Caco-2 (cell line): ENCODE measurements around the gene CAMK1D. TPM values are rescaled to one million over a fixed set of nuclear protein-coding genes. Genes with fewer than 3 reads are reported as not detected.

Source experiments
- BruUV-seq: library from RNA; stranded (reverse); fragments of 400-500 nt; replicated peaks from 2 replicates; lab custom pipeline; 2021; lab: Mats Ljungman, UMichigan
- CTCF ChIA-PET: fragments of 300-600 bp; sonication (Branson Sonifier 250); formaldehyde crosslinking; loops from one replicate; lab custom pipeline; 2022; ENCODE audit warnings: antibody characterized with exemption; lab: Charles Lee
- POLR2A ChIA-PET: fragments of 300-600 bp; sonication (Branson Sonifier 250); formaldehyde crosslinking; loops from one replicate; lab custom pipeline; 2022; ENCODE audit warnings: antibody characterized with exemption; lab: Charles Lee
- DNase-seq, 2 experiments: peaks; one replicate each; pipeline versions ENCODE4 v3.0.0 to v3.0.0-alpha.2; 2020 to 2022
- H3K27me3 ChIP-seq: replicated peaks from 2 replicates; pipeline ENCODE4 v1.6.0; 2011; ENCODE audit warnings: low read length; ENCODE audit not compliant: control insufficient read depth, insufficient read depth
- H3K36me3 ChIP-seq: 2 replicates; pipeline ENCODE4 v1.5.1; 2011; ENCODE audit warnings: low read length; ENCODE audit not compliant: control insufficient read depth, insufficient read depth
- H3K4me1 ChIP-seq: fragments of 250-450 bp; sonication (Bioruptor Pico); 2 replicates; pipeline ENCODE4 v1.5.1; 2020; ENCODE audit warnings: mild to moderate bottlenecking
- H3K4me3 ChIP-seq: 2 replicates; pipeline ENCODE4 v1.5.1; 2011; ENCODE audit warnings: low read depth, mild to moderate bottlenecking, control low read depth, low read length
- H3K9me3 ChIP-seq: fragments of 250-450 bp; sonication (Bioruptor Pico); 2 replicates; pipeline ENCODE4 v1.5.1; 2020; ENCODE audit warnings: mild to moderate bottlenecking, moderate library complexity
- H3K27ac Mint-ChIP-seq: one replicate; pipeline ENCODE4 v1.8.0; 2022; ENCODE audit warnings: mixed read lengths; ENCODE audit not compliant: unreplicated experiment
- H3K27me3 Mint-ChIP-seq: one replicate; pipeline ENCODE4 v1.8.0; 2022; ENCODE audit warnings: mixed read lengths; ENCODE audit not compliant: insufficient read depth, unreplicated experiment
- H3K36me3 Mint-ChIP-seq: one replicate; pipeline ENCODE4 v1.8.0; 2022; ENCODE audit warnings: mild to moderate bottlenecking, mixed read lengths; ENCODE audit not compliant: insufficient read depth, unreplicated experiment
- H3K4me1 Mint-ChIP-seq: one replicate; pipeline ENCODE4 v1.8.0; 2022; ENCODE audit warnings: low read depth, mixed read lengths; ENCODE audit not compliant: unreplicated experiment
- H3K4me3 Mint-ChIP-seq: one replicate; pipeline ENCODE4 v1.8.0; 2022; ENCODE audit warnings: mild to moderate bottlenecking, moderate library complexity, mixed read lengths; ENCODE audit not compliant: unreplicated experiment
- H3K9me3 Mint-ChIP-seq: one replicate; pipeline ENCODE4 v1.8.0; 2022; ENCODE audit warnings: mixed read lengths; ENCODE audit not compliant: unreplicated experiment
- intact Hi-C: fragments of 100-400 bp; cut with micrococcal nuclease; formaldehyde crosslinking; loops from one replicate; pipeline ENCODE4 v1.10.0; 2022; ENCODE audit not compliant: unreplicated experiment
- total RNA-seq: library from RNA; stranded (reverse); gene quantifications from 2 replicates; pipeline ENCODE4 v1.2.3, GENCODE V29; 2022
- TF ChIP-seq, protein P1 (sequence below), 2 experiments: fragments of 200-600 bp in 1 of 2; IDR thresholded peaks; 1 replicate in 1 of 2; 2 replicates in 1 of 2; pipeline versions ENCODE4 v1.5.1 to v1.8.0; 2011 to 2022; ENCODE audit warnings: antibody characterized with exemption in 1 of 2, control low read depth in 1 of 2, inconsistent platforms in 1 of 2, low read depth in 1 of 2, low read length in 1 of 2, mild to moderate bottlenecking in 1 of 2, moderate library complexity in 1 of 2; ENCODE audit not compliant: insufficient read depth in 1 of 2, severe bottlenecking in 1 of 2, unreplicated experiment in 1 of 2

Gene CAMK1D
- total RNA-seq, 1 experiment from 2014 or later: 10.9 TPM

DNA sequence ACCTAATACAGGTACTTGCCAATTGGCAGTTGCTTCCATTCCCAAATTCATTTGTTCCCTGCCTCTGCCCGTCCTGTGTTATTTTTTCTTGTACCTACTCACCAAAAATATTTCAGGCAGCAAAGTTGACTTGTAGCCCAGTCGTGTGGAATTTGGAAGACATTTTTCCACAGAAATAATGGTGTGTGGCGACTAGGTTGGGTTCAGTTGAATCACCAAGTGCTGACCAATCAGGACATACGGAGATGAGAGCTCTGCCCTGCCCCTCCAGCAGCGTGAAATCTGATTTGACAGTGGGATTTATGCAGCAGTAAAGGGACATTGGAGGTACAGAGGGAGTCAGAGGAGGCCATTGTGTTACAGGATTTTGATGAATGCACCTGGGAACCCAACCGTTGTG, 435.3 kb downstream of the CAMK1D start:
- no peak overlapping the region for H3K4me3 Mint-ChIP-seq
- DNase-seq: no peak
- H3K36me3 Mint-ChIP-seq: peaks cover 7% of the 10 kb centered on the region
- H3K9me3 Mint-ChIP-seq: no peaks in the 10 kb centered on the region
- H3K27ac Mint-ChIP-seq: no peak overlapping the region
- no peaks in the 10 kb centered on the region for H3K36me3 ChIP-seq
- ChIA-PET CTCF (interaction anchor here (0.5 kb wide), 1 partner anchor 19 kb away, joined by 3 read pairs; no protein-coding TSS in a partner anchor), POLR2A (no interaction called here)
- no peak overlapping the region for H3K4me3 ChIP-seq
- H3K4me1 ChIP-seq: no peaks in the 10 kb centered on the region
- no peaks in the 10 kb centered on the region for H3K9me3 ChIP-seq
- TF ChIP-seq, protein P1, sequence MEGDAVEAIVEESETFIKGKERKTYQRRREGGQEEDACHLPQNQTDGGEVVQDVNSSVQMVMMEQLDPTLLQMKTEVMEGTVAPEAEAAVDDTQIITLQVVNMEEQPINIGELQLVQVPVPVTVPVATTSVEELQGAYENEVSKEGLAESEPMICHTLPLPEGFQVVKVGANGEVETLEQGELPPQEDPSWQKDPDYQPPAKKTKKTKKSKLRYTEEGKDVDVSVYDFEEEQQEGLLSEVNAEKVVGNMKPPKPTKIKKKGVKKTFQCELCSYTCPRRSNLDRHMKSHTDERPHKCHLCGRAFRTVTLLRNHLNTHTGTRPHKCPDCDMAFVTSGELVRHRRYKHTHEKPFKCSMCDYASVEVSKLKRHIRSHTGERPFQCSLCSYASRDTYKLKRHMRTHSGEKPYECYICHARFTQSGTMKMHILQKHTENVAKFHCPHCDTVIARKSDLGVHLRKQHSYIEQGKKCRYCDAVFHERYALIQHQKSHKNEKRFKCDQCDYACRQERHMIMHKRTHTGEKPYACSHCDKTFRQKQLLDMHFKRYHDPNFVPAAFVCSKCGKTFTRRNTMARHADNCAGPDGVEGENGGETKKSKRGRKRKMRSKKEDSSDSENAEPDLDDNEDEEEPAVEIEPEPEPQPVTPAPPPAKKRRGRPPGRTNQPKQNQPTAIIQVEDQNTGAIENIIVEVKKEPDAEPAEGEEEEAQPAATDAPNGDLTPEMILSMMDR (IDR thresholded peaks at IDR 0.05; ENCODE audit: insufficient read depth in 1 of 2, low read depth in 1 of 2, low read length in 1 of 2, severe bottlenecking in 1 of 2, unreplicated experiment in 1 of 2): no peak
- BruUV-seq: no TSS peak
- no peaks in the 10 kb centered on the region for H3K27me3 Mint-ChIP-seq
- intact Hi-C loops: no loop called here
- peaks cover 6% of the 10 kb centered on the region for H3K4me1 Mint-ChIP-seq
- H3K27me3 ChIP-seq: no peaks in the 10 kb centered on the region

DNA sequence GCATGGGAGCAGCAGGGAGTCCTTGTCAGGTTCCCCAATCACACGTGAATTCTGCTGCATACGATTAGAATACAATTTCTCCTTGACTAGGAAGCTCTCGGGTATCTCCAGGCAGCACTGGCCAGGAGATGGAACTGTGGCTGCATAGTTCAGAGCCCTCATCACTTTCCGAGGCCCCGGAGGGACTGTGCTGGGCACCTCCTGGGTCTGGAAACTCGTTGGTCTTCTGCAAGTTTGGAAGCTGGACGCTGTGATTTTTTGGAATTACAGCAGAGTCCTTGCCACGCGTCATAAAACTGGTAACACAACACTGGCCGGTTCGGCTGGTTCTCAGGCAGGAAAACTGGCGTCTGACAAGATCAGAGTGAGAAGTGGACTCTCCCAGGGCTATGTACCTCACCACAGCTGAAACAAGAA, 436.1 kb downstream of the CAMK1D start:
- CTCF ChIA-PET: no interaction called here
- Histone ChIP-seq H3K9me3 (no peaks in the 10 kb centered on the region), H3K4me3 (no peak overlapping the region), H3K4me1 (no peaks in the 10 kb centered on the region), H3K27me3 (no peaks in the 10 kb centered on the region), H3K36me3 (no peaks in the 10 kb centered on the region)
- DNase-seq: no peak
- no peaks in the 10 kb centered on the region for H3K9me3 Mint-ChIP-seq
- H3K4me1 Mint-ChIP-seq: peaks cover 6% of the 10 kb centered on the region
- H3K4me3 Mint-ChIP-seq: no peak overlapping the region
- TF ChIP-seq, protein P1 (IDR thresholded peaks at IDR 0.05; ENCODE audit: insufficient read depth in 1 of 2, low read depth in 1 of 2, low read length in 1 of 2, severe bottlenecking in 1 of 2, unreplicated experiment in 1 of 2): no peak
- no TSS peak for BruUV-seq
- intact Hi-C loops: no loop called here
- POLR2A ChIA-PET: no interaction called here
- H3K27ac Mint-ChIP-seq: no peak overlapping the region
- peaks cover 7% of the 10 kb centered on the region for H3K36me3 Mint-ChIP-seq
- H3K27me3 Mint-ChIP-seq: no peaks in the 10 kb centered on the region

DNA sequence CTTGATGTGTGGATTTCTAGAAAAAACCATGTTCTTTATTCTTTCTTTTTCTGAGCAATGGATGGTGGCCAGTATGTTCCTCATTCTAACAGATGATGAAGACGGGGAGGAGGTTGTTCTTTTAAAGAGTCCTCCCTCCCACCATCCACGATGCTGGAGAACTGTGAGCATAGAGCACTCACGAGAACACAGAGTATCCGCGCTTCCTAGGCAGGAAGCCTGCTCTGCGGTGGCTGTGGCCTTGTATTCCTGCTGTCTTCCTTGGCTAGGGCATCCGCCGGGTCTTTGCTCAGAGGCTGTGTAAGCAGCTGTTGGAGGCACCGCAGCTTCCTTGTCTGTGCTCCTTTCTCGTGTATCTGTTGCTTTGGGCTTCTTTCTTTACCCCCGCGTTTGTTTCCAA, 437.9 kb downstream of the CAMK1D start:
- no peaks in the 10 kb centered on the region for H3K4me1 ChIP-seq
- Mint-ChIP-seq H3K36me3 (peaks cover 5% of the 10 kb centered on the region), H3K27me3 (no peaks in the 10 kb centered on the region), H3K9me3 (no peaks in the 10 kb centered on the region), H3K4me3 (no peak overlapping the region), H3K4me1 (peaks cover 4% of the 10 kb centered on the region), H3K27ac (no peak overlapping the region)
- no peaks in the 10 kb centered on the region for H3K36me3 ChIP-seq
- intact Hi-C loops: no loop called here
- TF ChIP-seq, protein P1 (IDR thresholded peaks at IDR 0.05; ENCODE audit: insufficient read depth in 1 of 2, low read depth in 1 of 2, low read length in 1 of 2, severe bottlenecking in 1 of 2, unreplicated experiment in 1 of 2): no peak
- DNase-seq: no peak
- H3K4me3 ChIP-seq: no peak overlapping the region
- H3K9me3 ChIP-seq: no peaks in the 10 kb centered on the region
- POLR2A ChIA-PET: no interaction called here
- BruUV-seq: no TSS peak
- no peaks in the 10 kb centered on the region for H3K27me3 ChIP-seq
- CTCF ChIA-PET: no interaction called here
